Stomach (tissue), 4 donors: ENCODE measurements around the gene TRAIP.

ENCODE experiments used
- POLR2A ChIP-seq, 4 donors: fragments of 450-650 bp; IDR thresholded peaks; one replicate each; pipeline ENCODE4 v1.6.1; 2016; ENCODE audit warnings: antibody characterized with exemption in 4 of 4, control low read depth in 2 of 4, mild to moderate bottlenecking in 1 of 4, moderate library complexity in 1 of 4
- TF ChIP-seq, protein P1 (sequence below), 7 experiments: fragments of 450-650 bp in 4 of 7; fragments of 200-600 bp in 3 of 7; sonication (generic) in 3 of 7; IDR thresholded peaks; one replicate each; pipeline ENCODE4 v1.5.1; 2016 to 2019; ENCODE audit warnings: antibody characterized with exemption in 7 of 7, control low read depth in 2 of 7, mild to moderate bottlenecking in 1 of 7

GRCh38 chr3:49882166-49882565 is 25.8 kb upstream of the TRAIP start:
- no peak for TF ChIP-seq POLR2A (IDR thresholded peaks at IDR 0.05)
- TF ChIP-seq, protein P1, sequence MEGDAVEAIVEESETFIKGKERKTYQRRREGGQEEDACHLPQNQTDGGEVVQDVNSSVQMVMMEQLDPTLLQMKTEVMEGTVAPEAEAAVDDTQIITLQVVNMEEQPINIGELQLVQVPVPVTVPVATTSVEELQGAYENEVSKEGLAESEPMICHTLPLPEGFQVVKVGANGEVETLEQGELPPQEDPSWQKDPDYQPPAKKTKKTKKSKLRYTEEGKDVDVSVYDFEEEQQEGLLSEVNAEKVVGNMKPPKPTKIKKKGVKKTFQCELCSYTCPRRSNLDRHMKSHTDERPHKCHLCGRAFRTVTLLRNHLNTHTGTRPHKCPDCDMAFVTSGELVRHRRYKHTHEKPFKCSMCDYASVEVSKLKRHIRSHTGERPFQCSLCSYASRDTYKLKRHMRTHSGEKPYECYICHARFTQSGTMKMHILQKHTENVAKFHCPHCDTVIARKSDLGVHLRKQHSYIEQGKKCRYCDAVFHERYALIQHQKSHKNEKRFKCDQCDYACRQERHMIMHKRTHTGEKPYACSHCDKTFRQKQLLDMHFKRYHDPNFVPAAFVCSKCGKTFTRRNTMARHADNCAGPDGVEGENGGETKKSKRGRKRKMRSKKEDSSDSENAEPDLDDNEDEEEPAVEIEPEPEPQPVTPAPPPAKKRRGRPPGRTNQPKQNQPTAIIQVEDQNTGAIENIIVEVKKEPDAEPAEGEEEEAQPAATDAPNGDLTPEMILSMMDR (IDR thresholded peaks at IDR 0.05), result no peak
